ENCODE data around the gene VSTM2A.

Gene VSTM2A

DNA sequence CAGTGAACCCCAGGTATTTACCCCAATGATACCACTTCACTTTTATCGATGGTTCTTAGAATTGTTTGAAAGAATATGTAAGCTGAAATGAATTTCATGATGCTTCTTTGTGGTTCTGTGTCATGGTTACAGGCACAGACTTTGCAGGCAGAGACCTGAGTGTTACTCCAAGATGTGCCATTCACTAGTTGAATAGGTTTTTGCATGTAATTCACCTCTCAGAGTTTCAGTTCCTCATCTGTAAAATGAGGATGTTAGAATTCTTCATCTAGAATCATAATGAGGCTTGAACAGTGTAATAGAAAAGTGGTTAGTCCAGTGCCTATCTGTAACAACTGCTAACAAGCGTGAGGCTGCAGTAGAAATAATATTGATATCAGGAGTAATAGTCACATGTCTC lies 54.6 kb downstream of the VSTM2A start:
- TF ChIP-seq, protein P1, sequence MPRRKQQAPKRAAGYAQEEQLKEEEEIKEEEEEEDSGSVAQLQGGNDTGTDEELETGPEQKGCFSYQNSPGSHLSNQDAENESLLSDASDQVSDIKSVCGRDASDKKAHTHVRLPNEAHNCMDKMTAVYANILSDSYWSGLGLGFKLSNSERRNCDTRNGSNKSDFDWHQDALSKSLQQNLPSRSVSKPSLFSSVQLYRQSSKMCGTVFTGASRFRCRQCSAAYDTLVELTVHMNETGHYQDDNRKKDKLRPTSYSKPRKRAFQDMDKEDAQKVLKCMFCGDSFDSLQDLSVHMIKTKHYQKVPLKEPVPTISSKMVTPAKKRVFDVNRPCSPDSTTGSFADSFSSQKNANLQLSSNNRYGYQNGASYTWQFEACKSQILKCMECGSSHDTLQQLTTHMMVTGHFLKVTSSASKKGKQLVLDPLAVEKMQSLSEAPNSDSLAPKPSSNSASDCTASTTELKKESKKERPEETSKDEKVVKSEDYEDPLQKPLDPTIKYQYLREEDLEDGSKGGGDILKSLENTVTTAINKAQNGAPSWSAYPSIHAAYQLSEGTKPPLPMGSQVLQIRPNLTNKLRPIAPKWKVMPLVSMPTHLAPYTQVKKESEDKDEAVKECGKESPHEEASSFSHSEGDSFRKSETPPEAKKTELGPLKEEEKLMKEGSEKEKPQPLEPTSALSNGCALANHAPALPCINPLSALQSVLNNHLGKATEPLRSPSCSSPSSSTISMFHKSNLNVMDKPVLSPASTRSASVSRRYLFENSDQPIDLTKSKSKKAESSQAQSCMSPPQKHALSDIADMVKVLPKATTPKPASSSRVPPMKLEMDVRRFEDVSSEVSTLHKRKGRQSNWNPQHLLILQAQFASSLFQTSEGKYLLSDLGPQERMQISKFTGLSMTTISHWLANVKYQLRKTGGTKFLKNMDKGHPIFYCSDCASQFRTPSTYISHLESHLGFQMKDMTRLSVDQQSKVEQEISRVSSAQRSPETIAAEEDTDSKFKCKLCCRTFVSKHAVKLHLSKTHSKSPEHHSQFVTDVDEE (CRISPR knock-in tag; IDR thresholded peaks at IDR 0.05): no peak
- no peak for TF ChIP-seq OSR1 (CRISPR knock-in tag; IDR thresholded peaks at IDR 0.05)
- TF ChIP-seq, protein P2, sequence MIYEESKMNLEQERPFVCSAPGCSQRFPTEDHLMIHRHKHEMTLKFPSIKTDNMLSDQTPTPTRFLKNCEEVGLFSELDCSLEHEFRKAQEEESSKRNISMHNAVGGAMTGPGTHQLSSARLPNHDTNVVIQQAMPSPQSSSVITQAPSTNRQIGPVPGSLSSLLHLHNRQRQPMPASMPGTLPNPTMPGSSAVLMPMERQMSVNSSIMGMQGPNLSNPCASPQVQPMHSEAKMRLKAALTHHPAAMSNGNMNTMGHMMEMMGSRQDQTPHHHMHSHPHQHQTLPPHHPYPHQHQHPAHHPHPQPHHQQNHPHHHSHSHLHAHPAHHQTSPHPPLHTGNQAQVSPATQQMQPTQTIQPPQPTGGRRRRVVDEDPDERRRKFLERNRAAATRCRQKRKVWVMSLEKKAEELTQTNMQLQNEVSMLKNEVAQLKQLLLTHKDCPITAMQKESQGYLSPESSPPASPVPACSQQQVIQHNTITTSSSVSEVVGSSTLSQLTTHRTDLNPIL (CRISPR knock-in tag; IDR thresholded peaks at IDR 0.05; ENCODE audit: low read depth): no peak
- TF ChIP-seq SNAI2 (CRISPR knock-in tag; IDR thresholded peaks at IDR 0.05): no peak
- no peak for TF ChIP-seq RARB (CRISPR knock-in tag; IDR thresholded peaks at IDR 0.05)
- no peak for ATAC-seq

DNA sequence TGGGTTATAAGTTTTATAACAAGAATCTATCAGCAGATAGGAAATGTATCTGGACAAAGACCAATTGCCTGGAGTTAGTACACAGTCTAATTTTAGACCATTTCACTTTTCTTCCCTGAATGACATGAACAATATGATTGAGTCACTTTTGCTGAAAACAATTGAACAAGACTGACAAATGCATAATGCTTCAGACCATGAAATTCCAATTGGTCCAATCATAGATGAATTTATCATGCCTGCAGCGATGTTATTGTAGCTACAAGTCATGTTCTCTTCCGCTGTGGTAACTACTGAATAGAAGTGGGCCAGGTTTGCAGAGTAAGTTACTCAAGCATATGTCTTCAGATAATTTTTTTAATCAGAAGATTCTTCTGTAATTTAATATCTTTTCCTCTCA lies 73.4 kb downstream of the VSTM2A start:
- no peak for TF ChIP-seq PPARA (CRISPR knock-in tag; IDR thresholded peaks at IDR 0.05; ENCODE audit: borderline replicate concordance)
- no peak for TF ChIP-seq ZNF70 (CRISPR knock-in tag; IDR thresholded peaks at IDR 0.05)
- TF ChIP-seq ZC3H10 (CRISPR knock-in tag; IDR thresholded peaks at IDR 0.05): no peak
- TF ChIP-seq SNAI2 (CRISPR knock-in tag; IDR thresholded peaks at IDR 0.05): no peak
- no peak for TF ChIP-seq ESRRG (CRISPR knock-in tag; IDR thresholded peaks at IDR 0.05)
- TF ChIP-seq GLIS3 (CRISPR knock-in tag; IDR thresholded peaks at IDR 0.05): no peak
- no peak for ATAC-seq
